ENCODE data around the gene SKAP1.

DNA sequence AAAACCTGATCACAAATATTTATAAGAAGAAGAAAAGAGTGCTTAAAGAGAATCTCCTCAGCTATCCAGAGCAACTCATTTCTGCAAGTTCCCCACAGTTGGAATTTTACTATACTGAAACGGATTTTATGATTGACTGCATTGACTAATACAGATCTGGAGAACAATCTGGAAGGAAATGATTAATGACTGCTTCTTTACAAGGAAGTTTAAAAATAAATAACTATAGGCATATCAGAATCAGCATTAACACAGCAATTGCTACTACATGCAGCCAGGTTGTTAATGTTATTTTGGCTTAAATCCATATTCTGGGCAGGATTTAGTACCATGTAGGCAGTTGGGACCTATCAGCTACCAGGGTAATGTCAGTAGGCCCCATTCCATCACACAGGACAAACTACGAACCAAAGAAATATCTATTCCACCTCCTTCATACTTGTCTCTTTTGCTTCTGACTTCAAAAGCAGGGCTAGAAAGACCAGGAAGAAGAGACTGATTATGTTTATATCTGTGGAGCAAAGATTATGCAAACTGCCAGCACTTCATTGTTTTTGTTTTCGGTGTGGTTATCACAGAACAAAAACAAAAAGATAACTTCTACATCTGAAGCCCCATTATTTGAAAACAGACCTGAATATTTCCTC is 3.9 kb downstream of the SKAP1 start:
- TF ChIP-seq, protein P1, sequence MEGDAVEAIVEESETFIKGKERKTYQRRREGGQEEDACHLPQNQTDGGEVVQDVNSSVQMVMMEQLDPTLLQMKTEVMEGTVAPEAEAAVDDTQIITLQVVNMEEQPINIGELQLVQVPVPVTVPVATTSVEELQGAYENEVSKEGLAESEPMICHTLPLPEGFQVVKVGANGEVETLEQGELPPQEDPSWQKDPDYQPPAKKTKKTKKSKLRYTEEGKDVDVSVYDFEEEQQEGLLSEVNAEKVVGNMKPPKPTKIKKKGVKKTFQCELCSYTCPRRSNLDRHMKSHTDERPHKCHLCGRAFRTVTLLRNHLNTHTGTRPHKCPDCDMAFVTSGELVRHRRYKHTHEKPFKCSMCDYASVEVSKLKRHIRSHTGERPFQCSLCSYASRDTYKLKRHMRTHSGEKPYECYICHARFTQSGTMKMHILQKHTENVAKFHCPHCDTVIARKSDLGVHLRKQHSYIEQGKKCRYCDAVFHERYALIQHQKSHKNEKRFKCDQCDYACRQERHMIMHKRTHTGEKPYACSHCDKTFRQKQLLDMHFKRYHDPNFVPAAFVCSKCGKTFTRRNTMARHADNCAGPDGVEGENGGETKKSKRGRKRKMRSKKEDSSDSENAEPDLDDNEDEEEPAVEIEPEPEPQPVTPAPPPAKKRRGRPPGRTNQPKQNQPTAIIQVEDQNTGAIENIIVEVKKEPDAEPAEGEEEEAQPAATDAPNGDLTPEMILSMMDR (IDR thresholded peaks at IDR 0.05): no peak
- TF ChIP-seq POLR2A (IDR thresholded peaks at IDR 0.05): no peak
